ENCODE data around the gene FSIP1.

GRCh38 chr15:39581242-39581792 is 201.3 kb downstream of the FSIP1 start:
- no peak for TF ChIP-seq POLR2A (IDR thresholded peaks at IDR 0.05)
- TF ChIP-seq CTCF (IDR thresholded peaks at IDR 0.05), result no peak

Measured in lower leg skin (tissue), 3 donors.